ENCODE results near the gene E2F1.

E2F1 gene

DNA sequence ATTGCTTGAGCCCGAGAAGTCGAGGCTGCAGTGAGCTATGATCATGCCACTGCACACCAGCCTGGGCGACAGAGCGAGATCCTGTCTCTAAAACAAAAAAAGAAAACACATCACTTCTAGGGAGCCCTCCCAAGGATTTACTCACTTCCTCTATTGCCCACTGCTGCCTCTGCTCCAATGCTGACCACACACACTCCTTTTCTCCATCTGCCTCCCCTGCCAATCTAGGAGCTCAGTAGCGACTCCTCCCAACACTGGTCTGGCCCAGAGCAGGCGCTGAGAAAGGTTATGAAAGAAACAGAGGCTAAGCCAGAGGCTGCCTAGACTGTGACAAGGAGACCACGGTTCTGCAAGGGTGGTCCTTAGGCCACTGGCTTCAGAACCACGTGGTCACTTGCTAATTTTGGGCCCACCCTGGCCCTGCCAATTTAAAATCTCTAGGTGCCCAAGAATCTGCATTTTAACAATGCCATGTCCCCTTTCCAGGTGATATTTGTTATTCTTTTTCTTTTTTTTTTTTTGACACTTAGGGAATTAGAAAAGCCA, 1.3 kb upstream of the E2F1 start:
- no peak for DNase-seq

DNA sequence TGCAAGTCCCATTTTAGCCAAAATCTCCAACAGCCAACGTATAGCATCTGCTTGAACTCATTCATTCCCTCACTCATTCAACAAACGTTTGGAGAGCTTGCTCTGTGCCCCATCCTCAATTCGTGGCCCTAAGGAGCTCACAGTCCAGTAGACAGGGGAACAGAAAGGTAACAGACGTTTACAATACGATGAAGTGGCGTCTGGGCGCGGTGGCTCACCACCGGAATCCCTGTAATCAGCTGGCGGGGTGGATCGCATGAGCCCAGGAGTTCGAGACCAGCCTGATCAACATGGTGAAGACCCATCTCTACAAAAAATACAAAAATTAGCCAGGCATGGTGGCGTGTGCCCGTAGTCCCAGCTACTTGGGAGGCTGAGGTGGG, 790 bp upstream of the E2F1 start:
- DNase-seq = no peak

DNA sequence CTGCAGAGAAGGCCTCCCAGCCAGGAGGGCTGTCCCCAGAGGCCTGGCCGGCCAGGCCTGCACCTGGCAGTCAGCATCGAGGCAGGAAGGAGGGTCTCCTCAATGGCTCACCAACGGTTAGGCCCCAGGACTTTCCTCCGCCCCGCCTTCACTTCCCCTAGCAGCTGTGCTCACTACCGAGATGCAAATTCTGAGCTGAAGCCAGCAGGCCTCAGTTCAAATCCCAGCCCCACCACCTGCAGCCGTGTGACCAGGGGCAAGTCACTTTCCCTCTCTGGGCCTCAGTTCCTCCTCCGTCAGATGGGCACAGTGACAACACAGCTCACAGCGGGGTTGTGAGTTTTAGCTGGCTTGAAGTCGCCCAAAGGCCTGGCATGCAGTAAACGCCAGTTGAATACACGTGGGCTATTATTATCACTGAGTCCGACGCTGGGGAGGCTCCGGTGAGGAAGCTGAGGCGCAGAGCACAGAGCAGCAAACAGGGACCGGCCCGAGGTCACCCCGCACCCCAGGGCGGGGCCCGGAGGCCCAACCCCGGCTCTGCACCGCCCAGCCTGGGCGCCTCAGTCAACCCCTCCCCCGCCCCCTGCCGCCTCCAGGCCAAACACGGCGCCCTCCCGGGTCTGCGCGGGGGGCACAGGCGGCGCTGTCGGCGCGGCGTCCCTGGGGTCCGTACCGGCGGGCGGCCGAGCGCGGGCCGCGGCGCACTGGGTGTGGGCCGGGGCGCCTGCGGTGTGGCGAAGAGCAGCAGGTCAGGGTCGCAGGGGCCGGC, 671 bp downstream of the E2F1 start:
- DNase-seq = peak; percentile 60

DNA sequence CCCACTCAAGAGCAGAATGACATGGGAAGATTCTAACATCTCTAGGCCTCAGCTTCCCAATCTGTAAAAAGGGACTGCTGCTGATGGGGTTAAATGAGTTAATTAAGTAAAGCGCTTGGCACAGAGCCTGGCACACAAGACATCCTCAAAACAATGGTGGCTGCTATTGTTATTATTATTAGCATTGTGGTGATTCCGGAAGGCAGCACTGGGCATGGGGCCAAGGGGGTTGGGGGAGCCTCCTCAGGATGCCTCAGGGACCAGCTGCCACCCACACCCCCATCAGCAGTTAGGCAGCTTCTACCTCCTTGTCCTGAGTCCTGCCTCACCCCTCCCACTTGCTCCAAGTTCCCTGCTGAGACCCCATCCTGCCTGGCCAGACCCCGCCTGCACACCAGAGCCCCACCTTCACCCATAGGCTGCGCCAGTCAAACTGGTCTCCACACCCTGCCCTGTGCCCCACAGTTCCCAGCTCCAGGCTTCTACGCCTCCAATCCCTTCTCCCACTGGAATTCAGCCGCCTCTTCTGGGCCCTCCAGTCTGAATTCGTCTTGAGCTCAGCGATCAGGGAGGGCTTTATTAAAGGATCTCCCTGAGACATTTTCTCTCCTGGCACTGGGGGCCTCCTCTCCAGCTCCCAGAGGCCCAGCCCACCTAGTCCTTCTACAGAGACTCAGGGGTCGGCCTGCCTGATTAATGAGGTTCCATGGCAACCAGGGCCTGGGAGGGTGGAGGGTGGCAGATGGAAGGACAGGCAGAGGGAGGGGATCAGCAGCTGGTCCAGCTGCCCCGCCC, 1.5 kb downstream of the E2F1 start:
- DNase-seq = no peak

DNA sequence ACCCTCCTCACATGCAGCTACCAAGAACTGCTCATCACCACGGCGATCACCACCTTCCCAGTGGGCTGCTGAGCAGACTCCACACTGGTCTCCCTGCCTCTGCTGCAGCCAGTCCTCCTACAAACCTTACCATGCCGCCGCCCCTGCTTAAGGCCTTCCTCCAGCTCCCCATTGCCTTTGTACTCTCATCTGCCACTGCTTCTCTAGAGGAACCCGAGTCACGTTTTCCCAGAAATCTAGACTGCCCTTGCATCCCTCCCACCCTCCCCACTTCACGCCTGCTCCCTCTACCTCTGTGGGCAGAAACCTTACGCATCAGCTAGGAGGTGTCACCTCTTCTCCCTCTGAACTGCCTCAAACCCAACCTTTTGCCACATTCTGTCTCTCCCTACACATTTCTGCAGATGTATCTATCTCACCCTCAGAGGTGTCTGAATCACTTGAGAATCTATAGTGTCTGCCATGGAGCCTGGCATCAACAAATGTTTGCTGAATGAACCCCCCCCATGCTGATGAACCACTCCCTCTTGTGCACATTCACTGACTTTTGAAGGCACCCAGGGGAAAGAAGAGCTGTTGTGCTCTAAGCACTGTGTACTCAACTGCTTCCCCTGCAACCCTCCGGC, 4.3 kb downstream of the E2F1 start:
- no peak for DNase-seq

DNA sequence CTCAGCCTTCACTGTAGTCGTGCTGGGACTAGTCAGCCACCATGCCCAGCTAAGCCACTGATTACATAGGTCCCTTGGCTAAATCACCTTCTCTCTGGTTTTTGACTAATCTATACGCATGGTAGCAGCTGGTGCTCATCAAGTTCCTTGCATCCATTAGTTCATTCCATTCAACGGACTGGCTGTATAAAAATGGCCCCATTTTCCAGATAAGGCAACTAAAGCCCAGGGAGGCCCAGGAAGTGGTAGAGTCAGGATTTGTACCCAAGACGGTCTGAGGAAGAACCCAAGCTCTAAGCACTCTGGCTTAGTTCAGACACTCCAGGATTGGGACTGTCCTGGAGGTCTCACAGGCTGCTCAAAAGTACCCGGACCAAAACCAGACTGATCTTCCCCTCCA, 4.9 kb downstream of the E2F1 start:
- no peak for DNase-seq

DNA sequence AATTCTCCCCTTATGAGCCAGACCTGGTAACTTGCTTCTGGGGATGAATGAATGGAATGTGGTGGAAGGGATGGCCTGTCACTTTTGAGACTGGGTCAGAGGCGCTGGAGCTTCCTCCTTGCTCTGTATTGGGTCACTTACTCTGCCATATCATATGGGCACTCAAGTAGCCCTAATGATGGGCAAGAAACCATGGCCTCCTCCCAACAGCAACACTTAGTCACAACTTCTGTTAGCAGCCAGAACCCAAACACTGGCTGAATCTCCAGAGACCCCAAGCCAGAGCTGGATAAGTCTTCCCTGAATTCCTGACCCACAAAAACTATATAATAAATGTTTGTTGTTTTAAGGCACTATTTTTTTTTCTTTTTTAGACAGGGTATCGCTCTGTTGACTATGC, 5.5 kb downstream of the E2F1 start:
- no peak for DNase-seq

DNA sequence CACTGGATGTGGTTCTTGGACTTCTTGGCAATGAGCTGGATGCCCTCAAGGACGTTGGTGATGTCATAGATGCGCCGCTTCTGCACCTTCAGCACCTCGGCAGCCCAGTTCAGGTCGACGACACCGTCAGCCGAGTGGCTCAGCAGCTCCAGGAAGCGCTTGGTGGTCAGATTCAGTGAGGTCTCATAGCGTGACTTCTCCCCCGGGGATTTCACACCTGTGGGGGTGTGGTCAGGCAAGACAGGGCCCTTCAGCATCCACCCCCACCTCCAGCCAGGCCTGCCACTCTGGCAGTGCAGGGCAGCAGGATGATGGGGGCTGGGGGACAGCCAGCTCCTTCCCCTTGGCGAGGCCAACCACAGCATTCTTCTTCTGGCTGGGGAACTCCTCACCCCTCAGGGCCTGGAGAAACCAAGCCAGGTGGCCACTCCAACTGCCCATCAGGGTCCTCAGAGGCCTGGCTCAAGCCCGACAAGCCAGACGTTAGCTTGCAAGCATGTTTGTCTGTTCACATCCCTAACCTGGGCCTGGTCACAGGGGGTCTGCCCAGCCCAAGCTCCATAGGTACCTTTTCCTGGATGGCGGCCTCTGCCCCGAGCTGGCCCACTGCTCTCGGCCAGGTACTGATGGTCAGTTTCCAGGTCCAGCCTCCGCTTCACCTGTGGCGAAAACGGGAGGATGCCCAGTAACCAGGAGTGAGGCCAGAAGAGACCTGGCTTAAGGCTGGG, 6.3 kb downstream of the E2F1 start:
- DNase-seq = peak; percentile 68

DNA sequence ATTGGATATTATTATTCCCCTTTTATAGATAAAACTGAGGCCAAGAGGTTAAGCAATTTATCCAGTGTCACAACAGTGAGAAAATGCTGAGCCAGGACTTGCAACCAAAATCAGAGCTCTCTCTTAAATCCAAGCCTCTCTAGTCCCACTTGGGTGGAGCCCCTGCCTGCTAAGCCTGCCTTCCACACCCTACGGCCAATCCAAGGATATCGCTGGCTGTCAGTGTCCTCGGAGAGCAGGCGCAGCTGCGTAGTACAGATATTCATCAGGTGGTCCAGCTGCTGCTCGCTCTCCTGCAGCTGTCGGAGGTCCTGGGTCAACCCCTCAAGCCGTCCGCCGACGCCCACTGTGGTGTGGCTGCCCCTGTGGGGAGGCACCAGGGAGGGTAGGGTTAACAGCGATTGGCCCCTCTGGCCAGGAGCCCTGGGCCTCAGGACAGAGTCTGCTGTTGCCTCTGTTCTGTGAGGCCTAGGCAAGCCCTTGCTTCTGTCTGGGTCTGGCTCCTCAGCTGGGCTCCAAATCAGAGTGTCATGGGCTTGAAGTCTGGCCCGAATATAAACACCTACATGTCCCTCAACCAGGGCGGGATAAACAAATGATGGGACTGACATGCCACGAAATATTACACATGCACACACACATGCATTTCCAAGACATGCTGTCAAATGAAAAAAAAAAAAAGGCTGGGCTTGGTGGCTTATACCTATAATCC, 8.0 kb downstream of the E2F1 start:
- no peak for DNase-seq

DNA sequence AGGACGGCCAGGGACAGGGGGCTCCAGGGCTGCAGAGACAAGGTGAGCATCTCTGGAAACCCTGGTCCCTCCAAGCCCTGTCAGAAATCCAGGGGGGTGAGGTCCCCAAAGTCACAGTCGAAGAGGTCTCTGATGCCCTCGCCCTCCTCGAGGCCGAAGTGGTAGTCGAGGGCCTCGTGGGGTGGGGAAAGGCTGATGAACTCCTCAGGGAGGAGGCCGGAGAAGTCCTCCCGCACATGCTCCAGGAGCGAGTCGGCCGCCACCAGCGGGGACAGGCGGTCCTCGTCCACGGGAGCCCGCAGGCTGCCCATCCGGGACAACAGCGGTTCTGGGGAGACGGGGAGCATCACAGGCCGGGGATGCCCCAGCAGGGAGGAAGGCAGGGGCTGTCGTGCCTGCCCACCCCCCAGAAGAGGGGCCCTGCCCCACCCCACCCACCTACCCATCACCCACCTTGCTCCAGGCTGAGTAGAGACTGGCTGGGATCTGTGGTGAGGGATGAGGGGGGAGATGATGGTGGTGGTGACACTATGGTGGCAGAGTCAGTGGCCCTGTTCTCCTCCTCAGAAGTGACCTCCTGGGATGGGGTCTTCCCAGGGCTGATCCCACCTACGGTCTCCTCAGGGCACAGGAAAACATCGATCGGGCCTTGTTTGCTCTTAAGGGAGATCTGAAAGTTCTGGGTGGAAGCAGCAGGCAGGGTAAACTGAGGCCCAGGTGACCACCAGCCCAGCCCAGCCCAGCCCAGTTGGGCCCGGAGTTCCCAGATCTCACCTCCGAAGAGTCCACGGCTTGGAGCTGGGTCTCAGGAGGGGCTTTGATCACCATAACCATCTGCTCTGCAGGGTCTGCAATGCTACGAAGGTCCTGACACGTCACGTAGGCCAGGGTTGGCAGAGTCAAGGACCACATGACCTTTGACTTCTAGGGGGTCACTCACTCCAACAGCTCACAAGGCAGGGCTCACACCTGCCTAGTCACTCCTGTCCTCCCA, 9.2 kb downstream of the E2F1 start:
- no peak for DNase-seq

DNA sequence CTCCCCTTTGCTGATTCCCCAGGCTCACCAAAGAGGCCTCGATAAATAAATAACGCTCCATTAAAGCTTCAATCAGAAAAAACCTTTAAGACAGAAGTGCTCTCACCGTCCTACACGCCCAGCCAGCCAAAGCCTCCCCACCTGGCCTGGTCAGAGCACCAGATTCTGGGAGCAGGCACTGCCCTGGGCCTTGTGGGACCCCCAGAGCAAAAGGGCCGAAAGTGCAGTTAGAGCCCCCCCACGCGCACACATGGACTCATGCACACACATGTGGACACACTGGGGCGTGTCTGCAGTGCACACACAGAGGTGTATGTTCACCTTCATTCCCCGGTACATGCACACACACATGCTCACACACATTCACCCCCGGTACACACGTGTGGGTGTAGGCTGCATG, 10.1 kb downstream of the E2F1 start:
- no peak for DNase-seq

DNA sequence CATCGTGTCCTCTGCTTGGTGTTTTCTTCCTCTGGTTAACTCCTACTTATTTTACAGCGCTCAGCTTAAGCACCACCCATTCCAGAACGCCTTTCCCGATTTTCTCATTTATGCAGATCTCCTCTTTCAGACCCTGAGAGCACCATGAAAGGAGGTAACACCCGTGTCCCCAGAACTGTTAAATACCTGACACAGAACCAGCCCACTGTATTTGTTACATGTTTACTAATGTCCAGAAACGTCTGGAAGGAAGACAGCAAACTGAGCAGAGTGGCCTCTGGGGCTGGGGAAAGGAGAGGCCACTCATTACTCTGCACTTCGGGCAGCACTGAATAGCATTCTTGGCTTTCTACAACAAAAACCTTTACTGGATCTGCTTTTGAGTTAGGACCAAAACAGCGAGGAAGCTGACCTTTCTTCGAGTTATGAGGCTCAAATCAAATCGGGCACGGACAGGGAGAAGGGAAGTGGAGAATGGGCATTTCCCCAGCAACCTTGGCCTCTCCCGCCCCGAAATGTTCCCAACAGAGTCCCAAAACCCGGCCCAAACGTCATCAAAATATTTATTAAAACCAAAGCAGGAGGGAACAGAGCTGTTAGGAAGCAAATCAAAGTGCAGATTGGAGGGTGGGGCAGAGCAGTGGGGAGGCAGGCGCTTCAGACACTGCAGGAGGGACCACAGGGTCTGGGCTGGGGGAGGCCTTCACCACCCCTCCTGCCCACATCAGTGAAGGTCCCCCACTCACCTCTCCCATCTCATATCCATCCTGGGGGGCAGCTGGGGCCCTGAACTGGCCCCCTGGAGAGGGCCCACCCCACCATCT, 10.8 kb downstream of the E2F1 start:
- DNase-seq = no peak

DNA sequence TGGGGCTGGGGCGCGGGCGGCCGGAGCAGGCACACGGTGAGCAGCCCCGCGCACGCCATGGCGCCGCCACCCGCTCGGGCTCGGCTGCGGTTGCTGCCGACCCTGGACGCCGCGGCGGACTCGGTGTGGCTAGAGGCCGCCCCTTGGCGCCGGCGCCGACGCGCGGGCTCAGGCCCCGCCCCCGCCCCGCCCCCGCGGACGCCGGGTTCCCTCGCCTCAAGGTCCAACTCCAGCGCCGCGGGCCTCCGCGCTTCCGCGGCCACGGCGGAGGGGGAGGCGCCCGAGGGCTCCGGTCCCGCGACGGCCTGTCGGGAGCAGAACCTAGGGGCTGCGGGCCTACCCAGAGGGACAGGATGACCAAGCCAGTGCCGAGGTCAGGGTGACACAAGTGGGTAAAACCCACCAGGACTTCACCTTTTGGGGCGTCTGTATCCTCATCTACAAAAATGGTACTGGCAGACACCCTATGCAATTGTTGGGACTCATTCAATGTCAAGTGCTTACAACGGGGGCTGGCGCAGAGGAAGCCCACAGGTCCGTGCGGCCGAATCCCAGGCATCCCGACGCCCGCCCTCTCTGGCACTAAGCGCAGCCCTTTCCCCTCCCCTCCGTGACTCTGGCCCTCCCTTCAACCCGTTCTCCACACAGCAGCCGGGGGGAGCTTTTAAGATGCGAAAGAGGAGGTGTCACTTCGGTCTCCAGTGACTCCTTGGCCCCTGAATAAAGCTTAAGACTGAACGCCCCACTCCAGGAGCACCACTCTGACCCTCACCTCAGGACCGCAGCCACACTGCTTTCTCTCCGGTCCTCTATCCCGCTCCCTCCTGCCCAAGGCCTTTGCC, 11.7 kb downstream of the E2F1 start, which contains the start of gene NECAB3:
Gene NECAB3 (minus strand): TSS at position 135 of the 842 bp plus-strand sequence. CDS start 76 bp downstream, at position 59.
- DNase-seq = peak; percentile 70

DNA sequence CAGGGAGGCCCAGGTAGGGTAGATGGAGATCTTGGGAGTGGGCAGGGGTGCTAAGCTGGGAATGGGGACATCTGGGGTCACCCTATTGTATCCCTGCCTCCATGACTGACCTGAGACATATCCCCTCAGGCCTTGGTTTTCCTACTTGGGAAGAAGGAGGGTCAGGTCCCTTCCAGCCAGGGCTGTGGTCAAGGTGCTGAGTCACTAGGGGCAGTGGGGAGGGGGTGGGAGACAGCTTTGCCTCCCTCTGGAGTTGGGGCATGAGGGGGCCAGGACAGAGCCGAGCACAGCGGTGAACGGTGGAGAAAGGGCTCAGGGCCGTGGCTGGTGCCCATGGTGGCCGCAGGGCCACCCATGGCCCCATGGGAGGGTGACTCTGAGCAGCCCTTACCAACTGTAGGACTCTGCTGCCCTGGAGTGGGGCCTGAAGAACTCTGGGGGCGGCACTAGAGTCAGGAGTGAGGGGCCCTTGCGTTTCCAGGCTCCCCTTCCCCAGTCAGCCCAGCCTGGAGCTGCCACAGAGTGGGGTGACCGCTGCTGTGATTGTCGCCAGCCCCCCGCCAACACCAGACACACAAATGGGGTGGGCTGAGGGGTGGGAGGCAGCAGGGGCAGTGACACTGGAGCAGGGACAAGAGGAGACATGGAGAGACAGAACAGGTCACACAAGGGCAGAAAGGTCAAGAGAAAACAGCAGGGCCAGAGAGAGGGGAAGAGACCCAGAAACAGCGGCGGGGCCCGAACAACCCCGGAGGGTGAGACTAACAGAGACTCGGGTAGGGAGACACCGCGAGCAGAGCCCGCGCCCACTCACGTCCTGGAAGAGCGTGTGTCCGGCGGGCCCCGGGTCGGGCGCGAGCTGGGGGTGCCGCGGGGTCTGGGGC, 12.5 kb downstream of the E2F1 start:
- no peak for DNase-seq

DNA sequence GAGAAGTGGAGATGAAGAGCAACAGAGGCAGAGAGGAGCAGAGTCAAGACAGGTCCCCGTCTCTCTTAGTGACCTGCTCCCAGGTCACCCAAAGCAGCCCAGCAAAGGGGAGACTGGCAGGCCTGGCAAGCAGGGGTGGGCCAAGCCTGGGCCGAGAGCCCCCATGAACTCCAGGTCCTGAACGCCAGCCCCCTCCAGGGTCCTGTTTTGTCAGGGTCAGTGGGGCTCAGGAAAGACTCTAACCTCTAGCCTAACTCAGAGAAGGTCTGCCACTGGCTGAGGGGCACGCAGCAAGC, 13.1 kb downstream of the E2F1 start:
- no peak for DNase-seq

DNA sequence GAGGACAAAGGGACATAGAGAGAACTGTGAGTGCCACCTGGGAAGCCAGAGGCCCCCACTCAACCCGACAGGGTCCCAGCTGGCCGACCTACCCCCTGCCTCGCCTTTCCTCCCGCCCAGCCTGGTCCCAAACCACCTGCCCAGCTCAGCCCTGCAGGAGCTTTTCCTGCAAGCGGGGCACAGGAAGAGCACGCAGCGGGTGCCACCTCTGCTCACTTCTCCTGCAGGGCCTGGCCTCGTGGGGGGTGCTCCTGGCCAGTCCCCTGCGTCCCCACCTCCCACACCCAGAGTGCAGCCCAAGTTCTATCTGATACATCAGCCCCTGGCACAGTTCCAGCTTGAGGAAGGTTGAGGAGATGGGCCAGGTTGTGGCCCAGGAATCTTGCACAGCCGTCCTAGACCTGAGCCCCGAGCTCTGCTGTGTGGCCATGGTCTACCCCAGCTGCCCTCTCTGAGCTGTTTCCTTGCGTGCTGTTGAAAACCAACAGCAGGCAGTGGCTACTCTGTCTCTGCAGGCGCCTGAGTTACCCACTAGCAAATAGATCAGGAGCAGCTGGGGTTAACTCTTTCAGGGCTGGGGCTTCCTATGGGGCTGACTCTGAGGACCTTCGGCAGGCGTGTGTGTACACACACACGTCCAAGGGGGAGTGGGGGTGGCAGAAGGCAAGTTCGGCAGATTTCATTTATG, 13.6 kb downstream of the E2F1 start:
- DNase-seq = no peak

DNA sequence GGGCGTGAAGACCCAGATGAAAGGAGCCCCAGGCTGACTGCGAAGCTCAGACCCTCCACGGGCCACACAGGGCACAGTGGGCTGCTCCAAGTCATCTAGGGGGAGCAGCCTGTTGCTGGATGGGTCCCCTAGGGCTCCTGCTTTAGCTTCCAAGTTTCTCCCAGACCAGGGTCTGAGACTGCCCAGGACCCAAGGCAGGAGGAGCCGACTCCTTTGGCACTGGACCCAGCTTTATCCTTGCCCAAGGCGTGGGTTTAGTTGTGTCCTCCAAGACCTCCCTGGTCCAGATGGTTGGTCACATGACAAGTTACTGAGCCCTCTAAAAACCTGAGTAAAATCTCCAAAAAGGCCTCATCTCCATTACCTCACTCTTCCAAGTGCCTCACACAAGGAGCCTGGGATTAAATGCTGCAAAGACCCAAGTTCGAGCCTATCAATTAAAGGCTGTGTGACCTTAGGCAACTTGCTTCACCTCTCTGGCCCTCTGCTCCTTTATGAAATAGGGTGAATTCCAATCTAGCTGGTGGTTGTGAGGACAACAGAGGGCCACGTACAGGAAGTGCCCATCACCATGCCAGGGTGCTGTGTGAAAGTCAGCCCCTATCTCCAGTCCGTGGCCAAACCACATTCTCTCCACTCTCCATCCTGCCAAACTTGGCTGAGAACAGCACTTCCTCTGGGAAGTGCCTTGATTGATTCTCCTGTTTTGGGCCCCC, 14.5 kb downstream of the E2F1 start:
- DNase-seq = no peak
